GM19455 (cell line): ENCODE results near the gene SLC35A5.
"Not testable (repeated sequence)": the region's sequence is repeated elsewhere in the genome, so short reads cannot be mapped to it uniquely, and the experiment has no call there.

ENCODE experiments used
- ATAC-seq: cut with Tn5 transposase; IDR thresholded peaks from one replicate; pipeline ENCODE4 v1.9.1; 2021; ENCODE audit not compliant: unreplicated experiment

SLC35A5 gene

DNA sequence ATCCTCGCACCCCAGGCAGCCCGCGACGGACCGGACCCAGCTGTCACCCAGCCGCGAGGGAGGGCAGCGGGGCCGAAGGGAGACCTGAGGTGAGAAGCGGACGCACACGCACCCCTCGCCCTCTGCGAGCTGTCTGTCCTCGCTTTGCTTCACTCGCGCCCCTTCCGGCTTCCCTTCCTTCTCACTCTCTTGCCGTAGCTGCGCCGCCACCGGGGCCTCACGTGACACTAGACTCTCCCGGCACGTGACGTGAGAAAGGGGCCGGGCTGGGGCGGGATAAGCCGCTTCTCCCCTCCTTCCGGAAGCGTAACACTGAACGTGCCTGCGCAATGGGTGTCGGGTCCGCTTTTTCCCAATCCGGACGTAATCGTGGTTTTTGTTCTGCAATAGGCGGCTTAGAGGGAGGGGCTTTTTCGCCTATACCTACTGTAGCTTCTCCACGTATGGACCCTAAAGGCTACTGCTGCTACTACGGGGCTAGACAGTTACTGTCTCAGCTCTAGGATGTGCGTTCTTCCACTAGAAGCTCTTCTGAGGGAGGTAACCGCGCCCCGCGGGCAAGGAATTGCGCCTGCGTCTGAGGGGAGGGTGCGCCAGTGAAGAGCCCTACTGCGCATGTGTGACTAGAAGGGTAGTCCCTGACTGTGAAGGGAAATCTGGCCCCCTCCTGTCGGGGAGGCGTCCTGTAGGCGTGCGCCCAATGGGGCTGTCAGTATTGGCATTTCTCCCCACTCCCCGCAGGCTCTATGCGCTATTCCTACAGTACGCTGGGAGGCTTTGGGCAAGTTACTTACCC lies at the start of gene SLC35A5, which contains the start of gene ATG3:
TSS of gene SLC35A5 (plus strand) at position 312 of the 796 bp plus-strand sequence. CDS start 1,359 bp downstream, outside the sequence.
TSS of gene ATG3 (minus strand) at position 229 of the 796 bp plus-strand sequence. CDS start 434 bp downstream, outside the sequence.
- ATAC-seq, result peak; percentile 83

DNA sequence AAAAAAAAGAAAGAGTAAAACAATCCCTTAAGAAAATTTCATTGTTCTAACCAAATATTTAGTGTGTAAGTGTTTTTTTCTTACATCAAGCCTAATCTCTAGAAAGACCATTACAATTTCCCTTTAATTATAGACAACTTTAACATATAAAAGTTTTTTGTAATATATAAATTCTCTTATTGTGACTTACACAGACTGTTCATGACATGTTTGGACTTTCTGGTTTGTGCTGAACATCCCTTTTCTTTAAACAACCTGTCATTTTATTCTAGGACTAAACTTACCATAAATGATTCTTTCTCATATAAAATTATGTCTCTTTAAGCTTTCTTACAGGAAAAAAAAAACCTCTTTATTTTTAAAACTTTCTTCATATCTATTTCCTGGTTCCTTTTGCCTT lies 49.5 kb upstream of the SLC35A5 start:
- ATAC-seq, result no peak

DNA sequence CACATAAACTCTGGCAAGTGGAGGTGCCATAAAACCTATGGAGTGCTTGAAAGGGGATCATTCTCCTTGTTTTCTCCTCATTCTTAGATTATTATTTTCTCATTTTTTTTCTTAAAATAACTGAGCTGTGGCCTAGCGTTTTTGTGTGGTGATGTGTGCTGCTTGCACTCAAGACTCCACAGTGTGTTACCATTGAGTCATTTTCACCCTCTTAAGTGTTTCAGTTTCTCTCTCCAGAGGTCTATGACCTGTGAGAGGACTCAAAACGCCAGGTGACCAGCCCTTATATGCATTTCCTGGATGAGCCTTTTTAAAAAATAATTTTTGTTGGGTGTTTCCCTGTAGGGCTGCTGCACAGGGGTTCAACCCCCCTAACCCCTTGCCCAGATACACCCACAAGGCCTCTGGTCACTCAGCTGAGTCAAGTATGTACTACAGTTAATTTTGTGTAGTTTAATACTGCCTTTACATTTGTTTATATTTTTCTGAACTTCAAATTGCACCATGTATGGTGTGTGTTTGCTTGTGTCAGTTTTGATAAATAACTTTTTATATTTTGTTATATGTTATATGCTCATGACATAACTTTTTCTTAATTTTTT lies 47.2 kb upstream of the SLC35A5 start:
- ATAC-seq, result peak; percentile 99

- ATAC-seq, result not testable (repeated sequence)
Observed at GRCh38 chr3:112518970-112519369, 42.9 kb upstream of the SLC35A5 start.

DNA sequence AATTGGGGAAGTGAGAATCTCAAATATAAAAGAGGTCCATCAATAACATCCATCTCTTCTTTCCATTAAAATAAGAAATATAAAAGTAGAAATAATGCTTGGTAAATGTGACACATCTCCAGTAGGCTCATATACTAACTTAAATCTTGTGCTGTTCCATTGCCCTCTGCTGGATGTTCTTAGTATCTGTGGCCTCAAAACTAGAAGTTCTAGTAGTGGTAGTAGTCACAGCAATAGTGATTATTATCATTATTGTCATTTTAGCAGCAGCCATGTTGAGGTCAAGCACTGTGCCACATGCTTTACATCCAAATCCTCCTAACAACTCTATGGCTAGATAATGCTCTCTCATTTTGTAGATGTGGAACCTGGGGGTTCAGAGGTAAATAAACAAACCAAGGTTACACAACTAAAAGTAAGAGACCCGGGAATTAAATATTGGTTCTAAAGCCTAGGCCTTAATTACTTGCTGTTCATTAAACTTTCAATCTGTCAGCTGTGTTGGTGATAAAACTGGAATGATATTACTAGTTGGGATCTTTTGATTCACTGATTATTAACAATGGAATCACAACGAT lies 42.3 kb upstream of the SLC35A5 start:
- ATAC-seq, result no peak

- not testable (repeated sequence) for ATAC-seq
Observed at GRCh38 chr3:112524127-112524526, 37.7 kb upstream of the SLC35A5 start.

DNA sequence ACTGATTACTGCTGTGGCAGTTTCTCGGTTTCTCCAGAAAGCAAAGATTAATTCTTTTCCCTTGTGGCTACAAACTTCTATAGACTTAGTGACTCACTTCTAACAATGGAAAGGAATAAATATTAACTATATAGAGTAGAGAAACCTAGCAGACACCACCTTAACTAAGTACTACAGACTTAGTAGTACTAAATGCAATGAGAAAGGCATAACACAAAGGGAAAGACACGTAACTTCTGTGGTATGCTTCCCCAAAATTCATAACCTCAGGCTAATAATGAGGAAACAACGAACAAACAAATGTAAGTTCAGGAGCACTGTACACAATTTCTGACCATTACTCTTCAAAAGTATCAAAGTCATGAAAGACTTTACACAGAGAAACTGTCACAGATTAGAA lies 31.3 kb upstream of the SLC35A5 start:
- no peak for ATAC-seq

DNA sequence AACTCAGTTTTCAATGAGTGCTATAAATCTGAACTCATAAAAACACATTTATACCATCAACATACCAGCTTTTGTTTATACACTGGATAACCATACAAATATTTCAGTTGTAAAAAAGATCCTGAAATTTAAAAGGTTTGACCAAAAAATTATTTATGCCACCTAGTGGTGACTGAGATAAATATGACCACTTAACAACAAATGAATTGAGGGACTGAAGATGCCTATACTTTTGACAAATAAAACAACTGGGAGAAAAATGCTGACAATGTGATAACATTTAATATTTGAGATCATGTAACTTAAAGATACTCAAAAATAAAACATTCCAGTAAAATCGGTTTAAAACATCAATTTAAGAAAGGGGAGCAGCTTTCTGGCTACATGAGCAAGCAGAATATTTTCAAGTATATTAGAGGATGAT lies 30.5 kb upstream of the SLC35A5 start:
- no peak for ATAC-seq

- ATAC-seq, result peak; percentile 86
Observed at GRCh38 chr3:112539825-112540650, 21.8 kb upstream of the SLC35A5 start.

DNA sequence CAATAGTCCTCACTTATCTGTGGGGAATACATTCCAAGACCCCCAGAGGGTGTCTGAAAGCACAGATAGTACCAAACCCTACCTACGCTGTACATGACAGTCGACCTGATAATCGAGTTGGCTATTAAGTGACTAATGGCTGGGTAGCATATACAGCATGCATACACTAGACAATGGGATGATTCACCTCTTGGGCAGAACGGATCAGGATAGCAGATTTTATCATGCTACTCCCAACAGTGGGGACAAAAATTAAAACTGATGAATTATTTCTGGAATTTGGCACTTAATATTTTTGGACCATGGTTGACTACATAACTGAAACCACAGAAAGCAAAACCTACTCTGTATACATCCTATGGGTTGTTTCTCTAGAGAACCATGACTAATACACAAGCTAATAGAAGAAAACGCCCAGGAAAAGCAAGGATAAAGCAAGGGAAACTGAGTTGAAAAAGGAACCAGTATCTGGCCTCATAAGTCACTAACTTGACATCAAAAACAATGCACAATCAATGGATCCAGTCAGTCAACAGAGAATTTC lies 15.6 kb upstream of the SLC35A5 start:
- no peak for ATAC-seq

GRCh38 chr3:112550859-112551258 lies 11.0 kb upstream of the SLC35A5 start:
- ATAC-seq, result no peak

DNA sequence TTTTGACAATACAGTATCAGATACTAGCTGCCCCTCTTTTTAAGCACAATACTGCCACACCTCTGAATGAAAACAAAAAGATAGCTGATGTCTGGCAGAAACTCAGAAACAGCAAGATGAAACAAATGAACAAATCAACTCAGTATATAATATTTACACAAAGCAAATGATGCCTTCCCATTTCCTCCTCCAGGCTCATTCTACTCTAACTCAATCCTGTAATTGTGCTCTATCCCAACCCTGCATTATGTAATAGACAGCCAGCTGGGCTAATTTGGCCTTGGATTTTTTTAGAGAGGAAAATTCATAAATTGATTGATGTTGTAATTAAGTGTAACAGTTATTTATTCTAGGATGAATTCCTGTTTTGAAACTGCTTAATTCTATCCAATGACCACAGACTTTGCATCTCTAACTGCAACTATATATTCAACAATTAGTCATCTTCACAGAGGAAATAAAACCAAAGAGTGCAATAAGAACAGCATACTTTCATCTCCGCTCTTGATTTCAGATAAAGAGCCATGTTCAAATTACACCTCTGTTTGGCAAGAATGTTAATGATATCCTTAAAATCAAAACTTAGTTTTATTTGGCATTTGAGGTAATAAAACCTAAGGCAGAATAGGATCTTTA lies 6.2 kb upstream of the SLC35A5 start:
- ATAC-seq, result no peak

DNA sequence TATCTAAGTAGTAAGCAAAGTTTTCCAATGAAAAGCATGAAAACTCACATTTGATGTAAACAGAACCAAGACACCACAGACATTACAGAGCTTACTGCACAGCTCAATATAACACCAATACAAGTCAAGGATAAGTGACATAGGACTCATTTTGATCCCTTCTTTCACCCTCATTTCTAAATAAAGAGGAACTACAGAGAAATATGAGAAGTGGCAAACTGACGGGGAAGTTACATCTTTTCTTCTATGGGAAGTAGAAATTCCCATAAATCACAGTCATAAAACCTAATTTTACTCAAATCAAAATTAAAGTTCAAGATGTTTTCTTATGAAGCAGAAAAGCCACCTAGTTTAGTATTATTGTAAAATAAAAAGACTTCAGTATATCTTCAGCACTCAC lies 3.9 kb upstream of the SLC35A5 start:
- no peak for ATAC-seq

DNA sequence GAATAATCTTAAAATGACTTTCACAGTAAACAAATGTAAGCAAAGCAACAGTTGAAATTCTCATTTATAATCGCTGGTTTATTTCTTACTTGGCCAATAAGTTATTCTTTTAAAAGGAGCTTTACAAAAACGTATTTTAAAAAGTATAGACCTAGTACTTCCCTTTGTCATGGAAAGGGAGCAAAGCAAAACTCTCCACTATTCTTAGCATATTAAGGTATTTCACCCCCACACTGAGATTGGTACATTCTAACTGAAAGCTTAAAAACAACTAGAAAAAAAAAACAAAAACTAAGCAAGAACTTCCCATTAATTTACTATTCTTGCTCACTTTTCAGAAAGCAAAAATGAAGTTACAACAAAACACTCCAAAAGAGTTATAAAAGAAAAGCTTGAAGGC lies 1.5 kb upstream of the SLC35A5 start:
- ATAC-seq, result no peak

GRCh38 chr3:112560721-112561483 lies 943 bp upstream of the SLC35A5 start:
- ATAC-seq, result peak; percentile 27

- ATAC-seq, result peak; percentile 56
Observed at GRCh38 chr3:112561484-112561733, 436 bp upstream of the SLC35A5 start.

GRCh38 chr3:112564247-112564939 lies 2.5 kb downstream of the SLC35A5 start:
- not testable (repeated sequence) for ATAC-seq

DNA sequence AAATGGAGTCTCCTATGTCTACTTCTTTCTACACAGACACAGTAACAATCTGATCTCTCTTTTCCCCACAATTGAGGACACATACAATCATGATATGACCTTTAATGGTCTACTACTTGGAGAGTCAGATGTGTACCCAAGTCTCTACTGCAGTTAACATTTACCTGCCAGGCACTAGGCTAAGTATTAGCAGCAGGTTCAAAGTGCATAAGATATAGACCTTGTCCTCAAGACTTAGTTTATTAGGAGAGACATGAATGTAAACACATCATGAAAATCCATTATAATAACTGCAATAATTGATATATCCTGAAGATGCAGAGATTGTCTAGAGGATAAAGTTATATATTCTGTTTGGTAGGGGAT lies 3.1 kb downstream of the SLC35A5 start:
- no peak for ATAC-seq

GRCh38 chr3:112568642-112569041 lies 6.8 kb downstream of the SLC35A5 start:
- no peak for ATAC-seq
